Ammon's horn (tissue), 1 donor: ENCODE data around the gene RBMS1.
"Not testable (repeated sequence)": the region's sequence is repeated elsewhere in the genome, so short reads cannot be mapped to it uniquely, and the experiment has no call there.

Experiments used
- DNase-seq: peaks from one replicate; pipeline ENCODE4 v3.0.0-alpha.2; 2016; ENCODE audit warnings: low spot score

Gene RBMS1

DNA sequence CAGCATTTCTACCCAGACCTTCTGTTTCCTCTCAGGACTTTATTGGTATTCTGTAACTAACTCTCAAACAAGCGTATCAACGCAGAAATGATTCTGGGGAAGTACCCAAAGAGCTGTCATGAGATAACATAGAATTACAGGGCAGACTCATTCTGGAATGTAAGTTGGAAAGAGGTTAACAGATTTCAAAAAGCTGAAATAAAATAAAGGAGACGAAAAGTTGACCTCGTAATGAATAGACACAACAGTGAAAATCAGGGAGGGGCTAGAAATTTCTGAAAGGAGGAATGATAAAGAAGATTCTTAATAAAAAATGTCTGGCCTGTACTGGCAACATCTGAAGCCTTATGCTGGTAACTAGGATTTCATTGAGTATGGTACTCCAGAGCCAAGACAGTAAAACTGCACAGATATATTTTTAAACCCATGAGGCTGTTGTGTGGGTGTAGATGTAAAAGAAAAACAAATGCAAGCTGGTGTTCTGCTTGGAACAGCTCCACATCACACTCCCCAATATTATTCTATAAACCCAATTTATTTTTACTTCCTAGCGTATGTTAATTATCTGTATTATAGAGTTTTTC is 23.9 kb downstream of the RBMS1 start:
- peak; percentile 22 for DNase-seq

DNA sequence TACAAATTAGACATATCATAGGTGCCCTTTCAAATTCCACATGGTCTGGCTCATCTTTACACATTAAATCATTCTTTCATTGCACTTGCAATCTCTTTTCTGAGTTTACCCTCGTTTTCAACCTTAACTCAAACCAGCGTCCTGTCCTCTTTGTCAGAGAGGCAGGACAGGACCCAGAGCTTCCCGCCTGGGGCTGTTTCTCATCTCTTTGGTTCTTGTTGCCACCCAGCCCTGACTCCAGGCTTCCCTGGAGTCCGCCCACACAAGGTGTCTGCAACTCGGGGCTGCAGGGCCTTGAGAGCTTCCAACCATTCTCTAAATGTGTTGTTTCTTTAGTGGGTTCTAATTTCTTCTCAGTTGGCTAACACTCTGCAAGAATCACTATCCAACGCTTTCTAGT is 24.4 kb downstream of the RBMS1 start:
- no peak for DNase-seq

GRCh38 chr2:160467086-160467485 is 26.5 kb downstream of the RBMS1 start:
- no peak for DNase-seq

GRCh38 chr2:160465406-160465805 is 28.2 kb downstream of the RBMS1 start:
- no peak for DNase-seq

DNA sequence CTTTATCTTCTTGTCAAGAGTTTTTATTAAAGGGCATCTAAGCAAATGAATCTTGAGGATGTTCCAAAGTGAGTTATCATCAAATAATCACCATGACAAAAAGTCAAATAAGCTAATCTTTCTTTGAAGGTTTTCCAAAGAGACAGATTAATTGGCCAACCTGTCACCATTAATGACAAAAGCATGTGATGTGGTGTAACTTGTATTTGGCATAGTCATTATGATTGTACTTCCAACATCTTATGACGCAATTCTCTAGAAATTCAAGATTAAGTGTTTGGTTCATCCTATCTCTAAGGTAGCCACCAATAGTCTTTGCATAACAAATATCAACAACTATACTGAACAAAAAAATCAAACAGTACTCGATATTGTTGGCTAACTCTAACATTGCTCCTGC is 28.6 kb downstream of the RBMS1 start:
- no peak for DNase-seq

GRCh38 chr2:160464017-160464416 is 29.6 kb downstream of the RBMS1 start:
- no peak for DNase-seq

DNA sequence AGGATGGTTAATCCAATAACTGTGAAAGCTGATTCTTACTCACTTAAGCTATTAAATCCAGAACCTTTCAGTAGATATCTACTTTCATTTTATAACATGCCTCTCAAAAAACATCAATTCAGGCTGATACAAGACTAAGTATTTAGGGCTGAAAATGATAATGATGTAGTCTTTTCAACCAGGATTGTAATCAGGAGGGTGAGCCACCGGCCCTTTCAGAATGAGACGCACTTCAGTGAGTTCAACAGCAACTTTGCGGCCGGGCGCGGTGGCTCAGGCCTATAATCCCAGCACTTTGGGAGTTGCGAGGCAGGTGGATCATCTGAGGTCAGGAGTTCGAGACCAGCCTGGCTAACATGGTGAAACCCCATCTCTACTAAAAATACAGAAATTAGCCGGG is 30.4 kb downstream of the RBMS1 start:
- no peak for DNase-seq

- no peak for DNase-seq
Observed at GRCh38 chr2:160460333-160460731, 33.3 kb downstream of the RBMS1 start.

DNA sequence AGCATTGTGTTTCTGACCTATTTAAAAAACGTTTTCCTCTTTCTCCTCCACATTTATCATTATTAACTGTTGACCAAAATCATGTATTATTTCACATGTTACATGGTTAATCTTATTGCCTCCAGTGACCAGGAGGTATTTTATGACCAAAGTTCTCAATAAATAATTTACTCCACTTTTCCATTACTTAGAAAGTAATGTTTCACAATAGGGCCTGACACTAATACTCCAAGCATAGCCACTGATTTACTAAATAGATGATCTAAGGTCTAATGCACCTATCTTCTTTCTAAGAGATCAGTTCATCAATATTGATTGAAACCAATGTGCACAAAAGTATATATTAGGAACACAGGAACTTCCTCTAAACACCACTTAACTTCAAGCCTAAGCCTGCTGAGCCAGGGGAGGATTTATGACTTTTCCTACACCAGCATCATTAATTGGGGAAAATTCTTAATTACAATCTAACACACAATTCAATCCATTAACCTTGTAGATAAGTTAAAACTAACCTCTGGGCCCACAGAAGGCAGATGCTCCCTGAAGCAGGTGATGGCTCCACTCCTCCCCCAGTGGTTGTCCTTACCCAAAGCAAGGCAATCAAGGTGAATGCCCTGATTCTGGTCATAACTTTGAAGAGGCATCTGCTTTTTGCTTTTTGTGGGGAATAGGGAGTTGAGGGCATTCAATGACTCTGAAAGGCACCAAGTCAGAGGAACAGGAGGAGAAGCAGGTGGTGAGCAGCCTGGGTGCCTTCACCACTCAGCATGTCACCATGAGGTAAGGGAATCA is 33.9 kb downstream of the RBMS1 start:
- no peak for DNase-seq

DNA sequence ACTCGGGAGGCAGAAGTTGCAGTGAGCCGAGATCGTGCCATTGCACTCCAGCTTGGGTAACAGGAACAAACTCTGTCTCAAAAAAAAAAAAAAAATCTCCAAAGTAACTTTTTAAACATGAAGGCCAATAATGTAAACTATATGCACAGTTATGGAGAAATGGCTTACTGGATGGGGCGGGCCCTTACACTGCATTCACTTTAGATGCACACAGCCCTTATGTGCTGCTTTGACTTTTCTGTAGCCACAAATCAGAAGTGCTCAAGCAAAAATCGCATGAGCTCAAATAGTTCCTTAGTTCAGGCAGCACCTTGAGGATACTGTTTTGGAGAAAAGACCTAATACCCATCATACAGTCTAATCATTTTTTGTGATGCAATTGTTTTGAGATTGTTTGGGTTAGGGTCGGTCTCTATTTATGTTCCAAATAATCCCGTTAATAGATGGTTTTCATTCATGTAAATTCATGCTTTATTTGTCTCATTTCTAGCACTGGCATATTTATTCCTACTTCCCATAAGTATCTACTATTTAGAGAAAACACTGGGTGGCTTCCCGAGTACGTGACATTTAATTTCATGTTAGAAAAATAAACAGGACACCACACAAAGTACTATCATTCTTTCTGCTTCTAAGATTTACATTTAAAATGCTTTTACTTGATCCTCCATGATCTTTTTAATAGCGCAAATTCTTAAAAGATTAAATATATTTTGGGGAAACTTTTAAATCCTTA is 34.7 kb downstream of the RBMS1 start:
- no peak for DNase-seq

DNA sequence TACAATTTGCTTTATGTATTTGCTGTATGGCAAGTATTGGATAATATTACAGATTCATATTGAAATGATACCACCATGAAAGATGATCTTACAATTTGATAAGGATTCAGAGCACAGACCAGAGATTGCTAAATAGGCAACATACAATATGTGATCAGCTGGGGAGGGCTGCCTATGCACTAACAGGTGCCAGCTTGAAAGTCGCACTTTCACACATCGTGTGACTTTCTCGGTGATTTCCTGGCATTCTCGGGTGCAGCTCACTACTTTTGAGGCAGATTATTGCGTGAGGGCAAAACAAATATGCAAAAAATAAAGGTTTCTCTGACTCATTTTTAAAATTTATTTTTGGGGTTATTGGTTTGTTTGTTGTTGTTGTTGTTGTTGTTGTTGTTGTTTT is 36.0 kb downstream of the RBMS1 start:
- no peak for DNase-seq

DNA sequence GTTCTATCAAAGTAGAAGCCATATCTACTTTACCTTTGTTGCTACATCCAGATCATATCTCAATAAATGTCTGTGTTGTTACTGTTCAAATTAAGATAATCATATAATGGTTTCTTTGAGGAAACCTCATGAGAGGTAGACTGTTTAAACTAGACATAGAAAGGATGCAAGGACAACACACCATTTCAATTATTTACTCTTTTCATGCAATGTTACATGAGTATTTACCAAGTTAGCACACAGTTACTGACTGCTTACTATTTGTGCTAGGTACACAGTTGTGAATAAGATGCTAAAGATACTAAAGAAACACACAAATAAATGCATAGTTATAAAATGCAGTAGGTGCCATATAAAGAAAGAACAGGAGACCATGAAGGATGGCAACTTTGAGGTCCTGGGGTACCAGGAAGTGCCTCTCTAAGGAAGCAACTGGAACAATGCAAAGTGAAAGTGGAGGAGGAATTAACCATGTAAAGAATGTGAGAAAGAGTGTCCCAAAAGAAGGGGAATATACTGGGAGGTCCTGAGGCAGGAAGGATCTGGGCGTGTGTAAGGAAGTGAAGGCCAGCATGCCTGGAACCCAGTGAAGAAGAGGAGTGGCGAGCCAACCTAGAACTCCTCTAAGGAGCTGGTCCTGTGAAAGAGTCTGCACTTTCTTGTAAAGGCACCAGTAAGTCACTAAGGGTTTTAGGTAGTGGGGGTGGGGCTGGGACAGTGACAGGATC is 39.4 kb downstream of the RBMS1 start:
- DNase-seq = no peak

GRCh38 chr2:160453111-160453820 is 40.3 kb downstream of the RBMS1 start:
- no peak for DNase-seq

GRCh38 chr2:160450486-160450885 is 43.1 kb downstream of the RBMS1 start:
- DNase-seq = no peak

DNA sequence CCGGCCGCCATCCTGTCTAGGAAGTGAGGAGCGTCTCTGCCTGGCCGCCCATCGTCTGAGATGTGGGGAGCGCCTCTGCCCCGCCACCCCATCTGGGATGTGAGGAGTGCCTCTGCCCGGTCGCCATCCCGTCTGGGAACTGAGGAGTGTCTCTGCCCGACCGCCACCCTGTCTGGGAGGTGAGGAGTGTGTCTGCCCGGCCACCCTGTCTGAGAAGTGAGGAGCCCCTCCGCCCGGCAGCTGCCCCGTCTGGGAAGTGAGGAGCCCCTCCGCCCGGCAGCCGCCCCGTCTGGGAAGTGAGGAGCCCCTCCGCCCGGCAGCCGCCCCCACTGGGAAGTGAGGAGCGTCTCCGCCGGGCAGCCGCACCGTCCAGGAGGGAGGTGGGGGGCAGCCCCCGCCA is 44.8 kb downstream of the RBMS1 start:
- not testable (repeated sequence) for DNase-seq

- no peak for DNase-seq
Observed at GRCh38 chr2:160445673-160446072, 47.9 kb downstream of the RBMS1 start.

- DNase-seq = no peak
Observed at GRCh38 chr2:160442603-160443002, 51.0 kb downstream of the RBMS1 start.

DNA sequence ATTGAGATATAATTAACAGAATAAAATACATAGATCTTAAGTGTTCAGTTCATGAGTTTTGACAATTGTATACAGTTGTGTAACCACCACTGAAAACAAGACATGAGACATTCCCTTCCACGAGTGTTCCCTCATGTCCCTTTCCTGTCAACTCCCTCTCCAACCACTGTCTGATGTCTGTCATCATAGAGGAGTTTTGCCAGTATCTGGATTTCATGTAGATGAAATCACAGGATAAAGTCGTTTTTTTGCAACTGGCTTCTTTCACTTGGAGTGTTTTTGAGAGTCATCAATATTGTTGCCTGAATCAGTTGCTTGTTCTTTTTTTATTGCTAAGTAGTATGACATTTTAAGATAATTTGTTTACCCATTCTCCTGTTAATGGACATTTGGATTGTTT is 52.7 kb downstream of the RBMS1 start:
- no peak for DNase-seq

- DNase-seq = not testable (repeated sequence)
Observed at GRCh38 chr2:160439038-160439437, 54.6 kb downstream of the RBMS1 start.

GRCh38 chr2:160437273-160437672 is 56.3 kb downstream of the RBMS1 start:
- no peak for DNase-seq

GRCh38 chr2:160434254-160434948 is 59.2 kb downstream of the RBMS1 start:
- no peak for DNase-seq
